Endothelial cell of umbilical vein (primary cell): ENCODE data around the gene AGGF1. TPM values are rescaled to one million over a fixed set of nuclear protein-coding genes. Genes with fewer than 3 reads are reported as not detected.

Experiments
- BruUV-seq: library from RNA; stranded (reverse); fragments of 400-500 nt; replicated peaks from 2 replicates; lab custom pipeline; 2021; lab: Mats Ljungman, UMichigan
- CTCF ChIA-PET: fragments of 300-600, 350-600 bp; sonication (Branson Sonifier 250); formaldehyde crosslinking; loops from one replicate; lab custom pipeline; 2021; ENCODE audit warnings: antibody characterized with exemption, inconsistent platforms; lab: Charles Lee
- POLR2A ChIA-PET: fragments of 300-600, 350-600 bp; sonication (Branson Sonifier 250); formaldehyde crosslinking; loops from one replicate; lab custom pipeline; 2021; ENCODE audit warnings: antibody characterized with exemption, inconsistent platforms; lab: Charles Lee
- DNase-seq: peaks from one replicate; pipeline ENCODE4 v3.0.0-alpha.2; 2011; ENCODE audit warnings: low read depth, low spot score
- FAIRE-seq: peaks from 2 replicates; lab custom pipeline; 2011; peaks lifted over from hg19 to GRCh38; lab: Jason Lieb, UNC
- H2AFZ ChIP-seq: 2 replicates; pipeline ENCODE4 v1.6.0; 2012; ENCODE audit warnings: low read depth, low read length, control low read depth, inconsistent platforms
- H3K27ac ChIP-seq: 2 replicates; pipeline ENCODE4 v1.5.1; 2011; ENCODE audit warnings: low read depth, mild to moderate bottlenecking, control low read depth, low read length, moderate library complexity; ENCODE audit not compliant: insufficient read depth
- H3K27me3 ChIP-seq, 2 experiments: 2 replicates each; pipeline versions ENCODE4 v1.6.0 to v1.6.1; 2011; ENCODE audit warnings: low read length in 2 of 2, mixed read lengths in 1 of 2; ENCODE audit not compliant: control insufficient read depth in 2 of 2, insufficient read depth in 2 of 2
- H3K36me3 ChIP-seq, 2 experiments: 2 replicates in 1 of 2; 3 replicates in 1 of 2; pipeline ENCODE4 v1.5.1; 2011; ENCODE audit warnings: low read length in 2 of 2, mild to moderate bottlenecking in 1 of 2, moderate library complexity in 1 of 2; ENCODE audit not compliant: control insufficient read depth in 2 of 2, insufficient read depth in 2 of 2; ENCODE audit errors: extremely low read depth in 1 of 2
- H3K4me1 ChIP-seq: 3 replicates; pipeline ENCODE4 v1.5.1; 2011; ENCODE audit warnings: mild to moderate bottlenecking, low read length; ENCODE audit not compliant: control insufficient read depth, insufficient read depth; ENCODE audit errors: extremely low read depth
- H3K4me2 ChIP-seq: 2 replicates; pipeline ENCODE4 v1.6.1; 2011; ENCODE audit warnings: low read length, control low read depth, mixed read lengths; ENCODE audit not compliant: insufficient read depth
- H3K4me3 ChIP-seq, 3 experiments: fragments of 200-600 bp in 1 of 3; sonication (generic), shearing (Covaris generic) in 1 of 3; replicated peaks in 1 of 3; 2 replicates each; pipeline ENCODE4 v1.5.1; 2011 to 2016; ENCODE audit warnings: control low read depth in 3 of 3, low read length in 3 of 3, mild to moderate bottlenecking in 2 of 3, inconsistent platforms in 1 of 3, low read depth in 1 of 3, moderate library complexity in 1 of 3; ENCODE audit not compliant: insufficient read depth in 1 of 3
- H3K79me2 ChIP-seq: 2 replicates; pipeline ENCODE4 v1.6.0; 2012; ENCODE audit warnings: low read length, inconsistent platforms; ENCODE audit not compliant: control insufficient read depth, insufficient read depth
- H3K9ac ChIP-seq: replicated peaks from 2 replicates; pipeline ENCODE3; 2011; ENCODE audit warnings: low read length, control low read depth; ENCODE audit not compliant: insufficient read depth; ENCODE audit errors: extremely low read depth
- H3K9me1 ChIP-seq: replicated peaks from 3 replicates; pipeline ENCODE4 v1.6.0; 2011; ENCODE audit warnings: mild to moderate bottlenecking, low read length; ENCODE audit not compliant: control insufficient read depth, insufficient read depth; ENCODE audit errors: extremely low read depth
- H3K9me3 ChIP-seq: replicated peaks from 2 replicates; pipeline ENCODE4 v1.5.1; 2012; ENCODE audit warnings: low read length, inconsistent platforms; ENCODE audit not compliant: control insufficient read depth, insufficient read depth
- H4K20me1 ChIP-seq: replicated peaks from 2 replicates; pipeline ENCODE3; 2011; ENCODE audit warnings: mild to moderate bottlenecking, low read length; ENCODE audit not compliant: control insufficient read depth, insufficient read depth; ENCODE audit errors: extremely low read depth
- EZH2 ChIP-seq: IDR thresholded peaks from 2 replicates; pipeline ENCODE4 v1.6.1; 2012; ENCODE audit warnings: borderline replicate concordance, low read depth, mild to moderate bottlenecking, moderate library complexity, low read length, inconsistent platforms; ENCODE audit not compliant: severe bottlenecking
- FOS ChIP-seq: IDR thresholded peaks from 2 replicates; pipeline ENCODE4 v1.6.1; 2011; ENCODE audit warnings: mild to moderate bottlenecking, low read length, moderate library complexity, borderline replicate concordance; ENCODE audit not compliant: insufficient read depth
- GATA2 ChIP-seq: IDR thresholded peaks from 2 replicates; pipeline ENCODE4 v1.7.0; 2011; ENCODE audit warnings: low read depth, mild to moderate bottlenecking, moderate library complexity, mixed read lengths, low read length; ENCODE audit not compliant: insufficient read length, insufficient read depth
- JUN ChIP-seq: IDR thresholded peaks from 2 replicates; pipeline ENCODE4 v1.6.1; 2011; ENCODE audit warnings: borderline replicate concordance, low read depth; ENCODE audit not compliant: insufficient read length, insufficient read depth
- MYC ChIP-seq: IDR thresholded peaks from one replicate; pipeline ENCODE4 v1.6.1; 2011; ENCODE audit warnings: mild to moderate bottlenecking, low read depth, low read length
- POLR2A ChIP-seq: IDR thresholded peaks from 2 replicates; pipeline ENCODE4 v1.6.1; 2012; ENCODE audit warnings: low read depth, mild to moderate bottlenecking, control low read depth, low read length
- POLR2AphosphoS5 ChIP-seq: IDR thresholded peaks from 2 replicates; pipeline ENCODE4 v1.6.1; 2012; ENCODE audit warnings: low read depth, mild to moderate bottlenecking, control low read depth, low read length, moderate library complexity; ENCODE audit not compliant: insufficient read depth
- dilution Hi-C: fragments of 300-500 bp; cut with MboI; formaldehyde crosslinking; loops from one replicate; pipeline ENCODE4 v1.15.0; 2019; ENCODE audit warnings: low sequenced_read_pairs; ENCODE audit not compliant: extremely low pct_ligation_motif_present
- intact Hi-C: fragments of 100-400 bp; cut with micrococcal nuclease; formaldehyde crosslinking; loops from one replicate; pipeline ENCODE4 v1.10.0; 2022
- polyA plus RNA-seq, 4 experiments: library from polyadenylated mRNA; depleted of rRNA in 3 of 4; stranded (reverse) in 3 of 4; unstranded in 1 of 4; fragments of >200 nt; gene quantifications; 2 replicates each; pipeline versions ENCODE4 v1.2.1 to v1.2.3, GENCODE V29; 2011 to 2012; ENCODE audit warnings: missing spikeins in 1 of 4
- total RNA-seq: library from RNA; stranded (reverse); gene quantifications from 2 replicates; pipeline ENCODE4 v1.2.3, GENCODE V29; 2021
- TF ChIP-seq, protein P1 (sequence below): IDR thresholded peaks from 2 replicates; pipeline ENCODE4 v1.6.1; 2011; ENCODE audit not compliant: insufficient read depth, insufficient read length
- TF ChIP-seq, protein P2 (sequence below), 2 donors: IDR thresholded peaks; 1 replicate in 1 of 2; 2 replicates in 1 of 2; pipeline ENCODE4 v1.5.1; 2011; ENCODE audit warnings: low read length in 2 of 2, mild to moderate bottlenecking in 2 of 2, moderate library complexity in 2 of 2, control low read depth in 1 of 2, inconsistent platforms in 1 of 2, low read depth in 1 of 2; ENCODE audit not compliant: insufficient read depth in 1 of 2; ENCODE audit errors: extremely low read depth in 1 of 2

The AGGF1 gene
- total and polyA plus RNA-seq, 2 donors (not counting 3 experiments of a cell fraction or from before 2014, with no cell fraction given): 6.7 to 19.9 TPM

DNA sequence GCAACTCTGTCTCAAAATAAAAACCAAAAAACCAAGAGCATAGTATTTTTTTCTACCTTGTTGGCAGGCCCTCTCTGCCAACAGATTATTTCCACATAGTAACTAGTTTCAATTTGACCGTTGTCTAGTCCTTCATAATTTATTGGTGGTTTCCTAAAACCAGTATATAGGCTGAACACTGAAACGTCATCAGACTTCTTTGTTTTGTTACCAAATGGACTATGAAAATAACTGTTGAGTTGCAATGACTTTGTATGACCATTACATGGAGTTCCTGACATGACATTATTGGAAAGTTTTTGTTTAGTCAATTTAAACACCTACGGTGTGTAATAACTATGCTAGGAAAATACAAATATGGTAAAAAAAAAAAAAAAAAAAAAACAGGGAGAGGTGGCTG is 1.7 kb downstream of the AGGF1 start:
- DNase-seq (no peak), FAIRE-seq (no peak)
- H3K4me3 ChIP-seq: no peak overlapping the region
- H3K9ac ChIP-seq: no peak overlapping the region
- TF ChIP-seq, protein P1, sequence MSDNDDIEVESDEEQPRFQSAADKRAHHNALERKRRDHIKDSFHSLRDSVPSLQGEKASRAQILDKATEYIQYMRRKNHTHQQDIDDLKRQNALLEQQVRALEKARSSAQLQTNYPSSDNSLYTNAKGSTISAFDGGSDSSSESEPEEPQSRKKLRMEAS: no peak
- no peak for TF ChIP-seq GATA2
- no peak for TF ChIP-seq MYC
- TF ChIP-seq FOS: no peak
- TF ChIP-seq, protein P2, sequence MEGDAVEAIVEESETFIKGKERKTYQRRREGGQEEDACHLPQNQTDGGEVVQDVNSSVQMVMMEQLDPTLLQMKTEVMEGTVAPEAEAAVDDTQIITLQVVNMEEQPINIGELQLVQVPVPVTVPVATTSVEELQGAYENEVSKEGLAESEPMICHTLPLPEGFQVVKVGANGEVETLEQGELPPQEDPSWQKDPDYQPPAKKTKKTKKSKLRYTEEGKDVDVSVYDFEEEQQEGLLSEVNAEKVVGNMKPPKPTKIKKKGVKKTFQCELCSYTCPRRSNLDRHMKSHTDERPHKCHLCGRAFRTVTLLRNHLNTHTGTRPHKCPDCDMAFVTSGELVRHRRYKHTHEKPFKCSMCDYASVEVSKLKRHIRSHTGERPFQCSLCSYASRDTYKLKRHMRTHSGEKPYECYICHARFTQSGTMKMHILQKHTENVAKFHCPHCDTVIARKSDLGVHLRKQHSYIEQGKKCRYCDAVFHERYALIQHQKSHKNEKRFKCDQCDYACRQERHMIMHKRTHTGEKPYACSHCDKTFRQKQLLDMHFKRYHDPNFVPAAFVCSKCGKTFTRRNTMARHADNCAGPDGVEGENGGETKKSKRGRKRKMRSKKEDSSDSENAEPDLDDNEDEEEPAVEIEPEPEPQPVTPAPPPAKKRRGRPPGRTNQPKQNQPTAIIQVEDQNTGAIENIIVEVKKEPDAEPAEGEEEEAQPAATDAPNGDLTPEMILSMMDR (IDR thresholded peaks at IDR 0.05; ENCODE audit: extremely low read depth in 1 of 2, insufficient read depth in 1 of 2, low read depth in 1 of 2, low read length in 2 of 2): no peak
- no peak for TF ChIP-seq EZH2
- no peak for TF ChIP-seq JUN
- TF ChIP-seq POLR2AphosphoS5: no peak
- TF ChIP-seq POLR2A: no peak
- no peaks in the 10 kb centered on the region for H4K20me1 ChIP-seq
- H3K9me1 ChIP-seq: no peaks in the 10 kb centered on the region
- H3K9me3 ChIP-seq: peaks cover 2% of the 10 kb centered on the region
- H3K4me1 ChIP-seq: peaks cover 11% of the 10 kb centered on the region
- peaks cover 0 to 4% of the 10 kb centered on the region in 2 experiments for H3K36me3 ChIP-seq
- H3K79me2 ChIP-seq: peaks cover 7% of the 10 kb centered on the region
- ChIA-PET CTCF (interaction anchor here (2.1 kb wide), 1 partner anchor 45 kb away, joined by 28 read pairs; no protein-coding TSS in a partner anchor), POLR2A (no interaction called here)
- no peaks in the 10 kb centered on the region for H3K27me3 ChIP-seq
- no TSS peak for BruUV-seq
- intact Hi-C loops: no loop called here
- H2AFZ ChIP-seq: no peak overlapping the region
- dilution Hi-C loops: no loop called here
- H3K4me2 ChIP-seq: no peak overlapping the region
- no peak overlapping the region for H3K27ac ChIP-seq
